GM23338 (cell line): ENCODE measurements around the gene LIPG. TPM values are rescaled to one million over a fixed set of nuclear protein-coding genes. Genes with fewer than 3 reads are reported as not detected.

Source experiments
- ATAC-seq: fragments of 200-7000 bp; cut with Tn5 transposase; 3 replicates; pipeline ENCODE4 v1.9.1; 2020
- DNase-seq: peaks from one replicate; pipeline ENCODE4 v3.0.0-alpha.2; 2015; ENCODE audit warnings: low spot score
- H2AFZ ChIP-seq: fragments of 200-600 bp; sonication (generic); 2 replicates; pipeline ENCODE4 v1.8.0; 2016; ENCODE audit warnings: antibody characterized with exemption, mild to moderate bottlenecking, moderate library complexity
- H3F3A ChIP-seq: fragments of 200-600 bp; sonication (generic); replicated peaks from 2 replicates; pipeline ENCODE4 v1.8.0; 2017; ENCODE audit warnings: antibody characterized with exemption, mixed run types, low read depth
- H3K27ac ChIP-seq: fragments of 200-600 bp; sonication (generic); 2 replicates; pipeline ENCODE4 v1.6.1; 2016; ENCODE audit warnings: low read depth
- H3K27me3 ChIP-seq: fragments of 200-600 bp; sonication (generic); 2 replicates; pipeline ENCODE4 v1.8.0; 2016; ENCODE audit warnings: mild to moderate bottlenecking, mixed run types, moderate library complexity; ENCODE audit not compliant: insufficient read depth
- H3K36me3 ChIP-seq: fragments of 200-600 bp; sonication (generic); 2 replicates; pipeline ENCODE4 v1.8.0; 2016; ENCODE audit warnings: mild to moderate bottlenecking; ENCODE audit not compliant: insufficient read depth
- H3K4me1 ChIP-seq: fragments of 200-600 bp; sonication (generic); 2 replicates; pipeline ENCODE4 v1.8.0; 2016; ENCODE audit warnings: mild to moderate bottlenecking, moderate library complexity; ENCODE audit not compliant: insufficient read depth
- H3K4me2 ChIP-seq: fragments of 200-600 bp; sonication (generic); 2 replicates; pipeline ENCODE4 v1.7.1; 2017; ENCODE audit warnings: mixed run types
- H3K4me3 ChIP-seq: fragments of 200-600 bp; sonication (generic); 2 replicates; pipeline ENCODE4 v1.6.1; 2016; ENCODE audit warnings: mixed run types
- H3K79me2 ChIP-seq: fragments of 200-600 bp; sonication (generic); replicated peaks from 2 replicates; pipeline ENCODE4 v1.8.0; 2017; ENCODE audit warnings: mild to moderate bottlenecking; ENCODE audit not compliant: insufficient read depth
- H3K9me2 ChIP-seq: fragments of 200-600 bp; sonication (generic); 2 replicates; pipeline ENCODE4 v1.8.0; 2017; ENCODE audit not compliant: insufficient read depth
- H4K20me1 ChIP-seq: fragments of 200-600 bp; sonication (generic); replicated peaks from 2 replicates; pipeline ENCODE4 v1.8.0; 2017; ENCODE audit warnings: mild to moderate bottlenecking; ENCODE audit not compliant: insufficient read depth
- H3K27ac Mint-ChIP-seq: 2 replicates; pipeline ENCODE4 v1.8.0; 2020; ENCODE audit warnings: inconsistent platforms, mild to moderate bottlenecking, moderate library complexity, mixed read lengths
- H3K27me3 Mint-ChIP-seq: 3 replicates; pipeline ENCODE4 v1.8.0; 2022; ENCODE audit warnings: low read depth, mild to moderate bottlenecking, moderate library complexity, mixed read lengths, inconsistent platforms; ENCODE audit not compliant: insufficient read depth, poor library complexity
- H3K36me3 Mint-ChIP-seq: 3 replicates; pipeline ENCODE4 v1.8.0; 2021; ENCODE audit warnings: low read depth, mild to moderate bottlenecking, inconsistent platforms, moderate library complexity, mixed read lengths
- H3K4me1 Mint-ChIP-seq: 3 replicates; pipeline ENCODE4 v1.8.0; 2020; ENCODE audit warnings: mild to moderate bottlenecking, inconsistent platforms, mixed read lengths
- H3K4me3 Mint-ChIP-seq: 3 replicates; pipeline ENCODE4 v1.8.0; 2021; ENCODE audit warnings: moderate library complexity, mild to moderate bottlenecking, inconsistent platforms, mixed read lengths
- H3K9me3 Mint-ChIP-seq: 3 replicates; pipeline ENCODE4 v1.8.0; 2020; ENCODE audit warnings: moderate library complexity, mild to moderate bottlenecking, inconsistent platforms, mixed read lengths
- CREB1 ChIP-seq: fragments of 250-450 bp; sonication (Bioruptor Pico); IDR thresholded peaks from 2 replicates; pipeline ENCODE4 v1.5.0; 2020; ENCODE audit warnings: low read depth, mild to moderate bottlenecking, moderate library complexity
- EZH2phosphoT487 ChIP-seq: fragments of 200-600 bp; sonication (generic); IDR thresholded peaks from one replicate; pipeline ENCODE4 v1.8.1; 2018; ENCODE audit warnings: antibody characterized with exemption; ENCODE audit not compliant: unreplicated experiment
- JUNB ChIP-seq: IDR thresholded peaks from one replicate; pipeline ENCODE4 v1.6.1; 2016; ENCODE audit warnings: antibody characterized with exemption; ENCODE audit not compliant: unreplicated experiment
- NANOG ChIP-seq: IDR thresholded peaks from 2 replicates; pipeline ENCODE4 v1.6.1; 2016; ENCODE audit warnings: antibody characterized with exemption, borderline replicate concordance
- POLR2AphosphoS5 ChIP-seq: IDR thresholded peaks from 2 replicates; pipeline ENCODE4 v1.6.1; 2016; ENCODE audit warnings: antibody characterized with exemption, low read depth
- ZNF331 ChIP-seq: fragments of 250-450 bp; sonication (Bioruptor Pico); IDR thresholded peaks from 2 replicates; pipeline ENCODE4 v1.5.0; 2020; ENCODE audit warnings: low read depth, mild to moderate bottlenecking, moderate library complexity
- ZNF462 ChIP-seq: fragments of 250-450 bp; sonication (Bioruptor Pico); IDR thresholded peaks from 2 replicates; pipeline ENCODE4 v1.5.0; 2020; ENCODE audit warnings: mild to moderate bottlenecking, moderate library complexity
- polyA plus RNA-seq: library from polyadenylated mRNA; unstranded; fragments of >200 nt; fragmentation: Nextera tagmentation; extraction: Ambion mirVana; gene quantifications from 2 replicates; pipeline ENCODE4 v1.2.1, GENCODE V29; 2016
- total RNA-seq: library from RNA; depleted of rRNA; stranded (reverse); fragments of >200 nt; shearing (Covaris generic); gene quantifications from 2 replicates; pipeline ENCODE4 v1.2.3, GENCODE V29; 2014

The LIPG gene
- total and polyA plus RNA-seq, 2 experiments from 2014 or later: 4.9 to 17.7 TPM

- TF ChIP-seq ZNF462 (CRISPR knock-in tag): no peak
- no peak for TF ChIP-seq ZNF331 (CRISPR knock-in tag)
Observed at GRCh38 chr18:49630246-49630699, 68.4 kb downstream of the LIPG start (continued).

- Histone ChIP-seq H3K4me3 (no peak overlapping the region), H3K27ac (no peak overlapping the region), H3K4me1 (no peaks in the 10 kb centered on the region), H3K9me2 (peaks cover 4% of the 10 kb centered on the region; the same call in 1 of the 2 replicates), H3K36me3 (no peaks in the 10 kb centered on the region), H3K27me3 (no peaks in the 10 kb centered on the region), H2AFZ (no peak overlapping the region), H4K20me1 (no peaks in the 10 kb centered on the region), H3F3A (no peaks in the 10 kb centered on the region), H3K4me2 (no peak overlapping the region), H3K79me2 (no peaks in the 10 kb centered on the region)
- peaks cover 3% of the 10 kb centered on the region for H3K27me3 Mint-ChIP-seq
- no peaks in the 10 kb centered on the region for H3K36me3 Mint-ChIP-seq
- peaks cover 11% of the 10 kb centered on the region for H3K4me1 Mint-ChIP-seq
- DNase-seq (no peak), ATAC-seq (no peak)
- no peak overlapping the region for H3K4me3 Mint-ChIP-seq
- H3K27ac Mint-ChIP-seq: no peak overlapping the region
- H3K9me3 Mint-ChIP-seq: no peaks in the 10 kb centered on the region; the same call in 2 of the 3 replicates
- TF ChIP-seq JUNB (no peak), NANOG (no peak), EZH2phosphoT487 (no peak), ZNF462 (CRISPR knock-in tag) (no peak), CREB1 (CRISPR knock-in tag) (no peak), POLR2AphosphoS5 (no peak)
Observed at GRCh38 chr18:49631146-49631866, 69.4 kb downstream of the LIPG start.
